Measurements from ENCODE around the gene TRAPPC2.

The TRAPPC2 gene

GRCh38 chrX:13734278-13735172, at the start of gene TRAPPC2, which contains the start of gene OFD1:
Gene TRAPPC2 (minus strand): TSS chrX:13734620. CDS start chrX:13719963, 14,657 bp downstream.
Gene OFD1 (plus strand): TSS chrX:13734748. CDS start chrX:13735072, 324 bp downstream.
- no peaks in the 10 kb centered on the region for H3K27me3 ChIP-seq (ENCODE audit: control insufficient read depth, insufficient read depth, low read length)
- H3K27ac ChIP-seq, result peak within 1 kb of the TSS; percentile 98
- no peaks in the 10 kb centered on the region for H3K4me1 ChIP-seq
- peaks cover 3% of the 10 kb centered on the region for H3K79me2 ChIP-seq
- H2AFZ ChIP-seq, result peak within 1 kb of the TSS; percentile 86
- peak within 1 kb of the TSS; percentile 76 for H3K4me3 ChIP-seq (ENCODE audit: low read depth, low read length)
- H3K9ac ChIP-seq, result peak within 1 kb of the TSS; percentile 46
- TF ChIP-seq, protein P1, sequence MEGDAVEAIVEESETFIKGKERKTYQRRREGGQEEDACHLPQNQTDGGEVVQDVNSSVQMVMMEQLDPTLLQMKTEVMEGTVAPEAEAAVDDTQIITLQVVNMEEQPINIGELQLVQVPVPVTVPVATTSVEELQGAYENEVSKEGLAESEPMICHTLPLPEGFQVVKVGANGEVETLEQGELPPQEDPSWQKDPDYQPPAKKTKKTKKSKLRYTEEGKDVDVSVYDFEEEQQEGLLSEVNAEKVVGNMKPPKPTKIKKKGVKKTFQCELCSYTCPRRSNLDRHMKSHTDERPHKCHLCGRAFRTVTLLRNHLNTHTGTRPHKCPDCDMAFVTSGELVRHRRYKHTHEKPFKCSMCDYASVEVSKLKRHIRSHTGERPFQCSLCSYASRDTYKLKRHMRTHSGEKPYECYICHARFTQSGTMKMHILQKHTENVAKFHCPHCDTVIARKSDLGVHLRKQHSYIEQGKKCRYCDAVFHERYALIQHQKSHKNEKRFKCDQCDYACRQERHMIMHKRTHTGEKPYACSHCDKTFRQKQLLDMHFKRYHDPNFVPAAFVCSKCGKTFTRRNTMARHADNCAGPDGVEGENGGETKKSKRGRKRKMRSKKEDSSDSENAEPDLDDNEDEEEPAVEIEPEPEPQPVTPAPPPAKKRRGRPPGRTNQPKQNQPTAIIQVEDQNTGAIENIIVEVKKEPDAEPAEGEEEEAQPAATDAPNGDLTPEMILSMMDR (IDR thresholded peaks at IDR 0.05), result no peak
- no peaks in the 10 kb centered on the region for H3K36me3 ChIP-seq (ENCODE audit: control insufficient read depth, insufficient read depth, low read length)
- peak within 1 kb of the TSS; percentile 80 for H3K4me2 ChIP-seq (ENCODE audit: low read length)
- no peaks in the 10 kb centered on the region for H3K9me3 ChIP-seq (ENCODE audit: control insufficient read depth, low read length)

DNA sequence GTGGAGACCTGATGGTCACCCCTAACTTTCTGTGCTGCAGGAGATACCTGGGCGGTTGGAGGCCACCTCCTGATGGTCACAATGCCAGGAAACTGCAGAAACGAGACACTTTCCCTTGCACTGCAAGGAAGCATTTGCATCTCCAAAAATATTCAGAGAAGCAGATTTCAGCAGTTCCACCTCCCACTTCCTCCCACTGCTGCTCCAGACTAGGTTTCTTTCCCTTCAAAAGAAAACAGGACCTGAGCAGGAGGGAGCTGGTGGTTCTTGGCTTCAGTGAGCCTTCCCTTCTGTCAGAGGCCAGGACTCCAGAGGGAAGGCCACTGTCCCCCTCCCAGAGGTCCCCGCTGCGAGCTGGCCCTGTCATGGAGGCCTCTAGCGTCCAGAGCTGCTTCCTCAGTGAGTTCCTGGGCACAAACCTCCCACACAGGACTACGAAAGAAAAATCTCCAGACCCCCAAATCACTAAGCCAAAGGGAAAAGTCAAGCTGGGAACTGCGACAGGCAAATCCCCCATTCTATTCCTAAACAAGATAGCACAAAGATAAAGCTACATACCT, 46.5 kb upstream of the TRAPPC2 start:
- TF ChIP-seq, protein P1 (IDR thresholded peaks at IDR 0.05), result no peak
- no peaks in the 10 kb centered on the region for H3K9me3 ChIP-seq (ENCODE audit: control insufficient read depth, low read length)
- no peaks in the 10 kb centered on the region for H3K4me1 ChIP-seq
- H3K79me2 ChIP-seq, result no peaks in the 10 kb centered on the region
- no peak overlapping the region for H3K27ac ChIP-seq
- no peak overlapping the region for H3K4me3 ChIP-seq (ENCODE audit: low read depth, low read length)
- H2AFZ ChIP-seq, result no peak overlapping the region
- no peak overlapping the region for H3K9ac ChIP-seq
- H3K27me3 ChIP-seq (ENCODE audit: control insufficient read depth, insufficient read depth, low read length), result no peaks in the 10 kb centered on the region
- H3K4me2 ChIP-seq (ENCODE audit: low read length), result no peak overlapping the region
- H3K36me3 ChIP-seq (ENCODE audit: control insufficient read depth, insufficient read depth, low read length), result no peaks in the 10 kb centered on the region

GRCh38 chrX:13778916-13779315, 44.5 kb upstream of the TRAPPC2 start:
- no peak overlapping the region for H3K9ac ChIP-seq
- no peak overlapping the region for H3K27ac ChIP-seq
- no peaks in the 10 kb centered on the region for H3K27me3 ChIP-seq (ENCODE audit: control insufficient read depth, insufficient read depth, low read length)
- no peaks in the 10 kb centered on the region for H3K4me1 ChIP-seq
- no peaks in the 10 kb centered on the region for H3K79me2 ChIP-seq
- no peaks in the 10 kb centered on the region for H3K36me3 ChIP-seq (ENCODE audit: control insufficient read depth, insufficient read depth, low read length)
- no peak overlapping the region for H2AFZ ChIP-seq
- H3K9me3 ChIP-seq (ENCODE audit: control insufficient read depth, low read length), result no peaks in the 10 kb centered on the region
- TF ChIP-seq, protein P1 (IDR thresholded peaks at IDR 0.05), result no peak
- H3K4me3 ChIP-seq (ENCODE audit: low read depth, low read length), result no peak overlapping the region
- no peak overlapping the region for H3K4me2 ChIP-seq (ENCODE audit: low read length)

DNA sequence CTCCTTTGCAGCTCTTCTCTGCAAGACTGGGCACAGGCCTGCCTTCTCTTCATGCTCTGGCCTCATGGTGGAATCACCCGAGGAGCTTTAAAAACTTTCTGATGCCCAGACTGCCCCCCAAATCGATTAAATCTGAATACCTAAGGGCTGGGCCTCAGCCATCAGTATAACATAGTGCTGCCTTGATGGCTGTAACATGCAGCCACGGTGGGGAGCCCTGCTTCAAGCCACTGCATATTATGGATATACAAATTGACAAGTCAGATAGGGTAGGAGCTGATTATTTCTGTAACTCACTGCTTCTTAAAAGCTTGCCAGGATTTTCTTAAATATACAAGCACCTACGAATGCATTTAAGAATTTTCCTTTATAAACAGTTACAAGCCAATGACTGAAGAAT, 42.0 kb upstream of the TRAPPC2 start:
- H2AFZ ChIP-seq, result no peak overlapping the region

More for the DNA sequence above, 42.0 kb upstream of the TRAPPC2 start:
- Histone ChIP-seq H3K79me2 (no peaks in the 10 kb centered on the region), H3K9ac (no peak overlapping the region), H3K36me3 (ENCODE audit: control insufficient read depth, insufficient read depth, low read length) (no peaks in the 10 kb centered on the region), H3K27ac (no peak overlapping the region), H3K9me3 (ENCODE audit: control insufficient read depth, low read length) (no peaks in the 10 kb centered on the region), H3K4me1 (no peaks in the 10 kb centered on the region), H3K4me3 (ENCODE audit: low read depth, low read length) (no peak overlapping the region), H3K4me2 (ENCODE audit: low read length) (no peak overlapping the region), H3K27me3 (ENCODE audit: control insufficient read depth, insufficient read depth, low read length) (no peaks in the 10 kb centered on the region)
- TF ChIP-seq, protein P1 (IDR thresholded peaks at IDR 0.05), result no peak

Data from parathyroid adenoma (tissue), 2 donors.